PC-3 (cell line): ENCODE data around the gene SLC39A8. TPM values are rescaled to one million over a fixed set of nuclear protein-coding genes. Genes with fewer than 3 reads are reported as not detected.

Source experiments
- ATAC-seq: fragments of 200-7000 bp; cut with Tn5 transposase; 2 replicates; pipeline ENCODE4 v1.9.1; 2020; ENCODE audit warnings: mild to moderate bottlenecking, moderate library complexity
- BruUV-seq: library from RNA; stranded (reverse); fragments of 400-500 nt; replicated peaks from 2 replicates; lab custom pipeline; 2021; lab: Mats Ljungman, UMichigan
- CTCF ChIA-PET: fragments of 300-600 bp; sonication (Branson Sonifier 250); formaldehyde crosslinking; loops from one replicate; lab custom pipeline; 2022; ENCODE audit warnings: antibody characterized with exemption; lab: Charles Lee
- POLR2A ChIA-PET: fragments of 300-600 bp; sonication (Branson Sonifier 250); formaldehyde crosslinking; loops from one replicate; lab custom pipeline; 2022; ENCODE audit warnings: antibody characterized with exemption; ENCODE audit not compliant: unreplicated experiment; lab: Charles Lee
- DNase-seq: peaks from one replicate; pipeline ENCODE4 v3.0.0-alpha.2; 2015
- H2AFZ ChIP-seq: fragments of 300-600 bp; sonication (generic); 2 replicates; pipeline ENCODE4 v1.6.0; 2016; ENCODE audit warnings: antibody characterized with exemption, low read length
- H3F3A ChIP-seq: fragments of 300-600 bp; sonication (generic); one replicate; pipeline ENCODE4 v1.6.0; 2017; ENCODE audit warnings: antibody characterized with exemption, low read length, control low read depth, mild to moderate bottlenecking; ENCODE audit not compliant: unreplicated experiment
- H3K27ac ChIP-seq: fragments of 300-600 bp; sonication (generic); 2 replicates; pipeline ENCODE4 v1.5.1; 2016; ENCODE audit warnings: mild to moderate bottlenecking, low read length
- H3K27me3 ChIP-seq: fragments of 300-600 bp; sonication (generic); 2 replicates; pipeline ENCODE4 v1.6.1; 2016; ENCODE audit warnings: low read length, mixed read lengths
- H3K36me3 ChIP-seq: fragments of 300-600 bp; sonication (generic); 2 replicates; pipeline ENCODE4 v1.6.1; 2016; ENCODE audit warnings: low read depth, mixed run types, low read length, mixed read lengths
- H3K4me1 ChIP-seq: fragments of 300-600 bp; sonication (generic); 2 replicates; pipeline ENCODE4 v1.5.1; 2016; ENCODE audit warnings: low read length; ENCODE audit not compliant: insufficient read depth
- H3K4me2 ChIP-seq: fragments of 300-600 bp; sonication (generic); 2 replicates; pipeline ENCODE4 v1.6.0; 2016; ENCODE audit warnings: low read length
- H3K4me3 ChIP-seq: fragments of 300-600 bp; sonication (generic); 2 replicates; pipeline ENCODE4 v1.5.1; 2016; ENCODE audit warnings: mild to moderate bottlenecking, low read length, mixed read lengths
- H3K79me2 ChIP-seq: fragments of 300-600 bp; sonication (generic); 2 replicates; pipeline ENCODE4 v1.6.1; 2017; ENCODE audit warnings: low read length, mixed read lengths
- H3K9ac ChIP-seq: fragments of 300-600 bp; sonication (generic); 2 replicates; pipeline ENCODE4 v1.6.0; 2016; ENCODE audit warnings: mild to moderate bottlenecking, low read length
- H3K9me2 ChIP-seq: fragments of 300-600 bp; sonication (generic); replicated peaks from 2 replicates; pipeline ENCODE4 v1.6.1; 2016; ENCODE audit warnings: mixed run types, low read length, mixed read lengths
- H3K9me3 ChIP-seq: fragments of 300-600 bp; sonication (generic); 2 replicates; pipeline ENCODE4 v1.6.1; 2016; ENCODE audit warnings: low read length, mixed read lengths
- H4K20me1 ChIP-seq: fragments of 300-600 bp; sonication (generic); 2 replicates; pipeline ENCODE4 v1.6.1; 2016; ENCODE audit warnings: low read length, mixed read lengths
- CTCF ChIP-seq: fragments of 300-600 bp; sonication (generic); conservative IDR thresholded peaks from 2 replicates; pipeline ENCODE4 v1.5.1; 2017; ENCODE audit warnings: antibody characterized with exemption, low read depth, mild to moderate bottlenecking, low read length
- EZH2 ChIP-seq: fragments of 300-600 bp; sonication (generic); IDR thresholded peaks from one replicate; pipeline ENCODE4 v1.6.1; 2017; ENCODE audit warnings: antibody characterized with exemption, mild to moderate bottlenecking, low read length; ENCODE audit not compliant: unreplicated experiment
- EZH2phosphoT487 ChIP-seq: fragments of 300-600 bp; sonication (generic); IDR thresholded peaks from 2 replicates; pipeline ENCODE4 v1.6.1; 2018; ENCODE audit warnings: mild to moderate bottlenecking, antibody characterized with exemption, low read length, borderline replicate concordance
- intact Hi-C: fragments of 100-400 bp; cut with micrococcal nuclease; formaldehyde crosslinking; loops from 2 replicates; pipeline ENCODE4 v1.9.0; 2023
- total RNA-seq: library from RNA; depleted of rRNA; stranded (reverse); fragments of >200 nt; gene quantifications from 2 replicates; pipeline ENCODE4 v1.2.3, GENCODE V29; 2014

Gene SLC39A8
- total RNA-seq, 1 experiment from 2014 or later: 19.5 TPM

- no peak overlapping the region for H3K9ac ChIP-seq
- H3K27me3 ChIP-seq: no peaks in the 10 kb centered on the region
- H3K36me3 ChIP-seq: no peaks in the 10 kb centered on the region
- intact Hi-C loops: no loop called here
- H3K79me2 ChIP-seq: no peaks in the 10 kb centered on the region
- TF ChIP-seq CTCF (no peak), EZH2phosphoT487 (no peak), EZH2 (no peak)
- ChIA-PET POLR2A (no interaction called here), CTCF (no interaction called here)
- no peaks in the 10 kb centered on the region for H3K9me3 ChIP-seq
- H3K9me2 ChIP-seq: no peaks in the 10 kb centered on the region
- no peaks in the 10 kb centered on the region for H4K20me1 ChIP-seq
- no peak overlapping the region for H2AFZ ChIP-seq
- no peak overlapping the region for H3K4me2 ChIP-seq
- DNase-seq (no peak), ATAC-seq (no peak)
- no peak overlapping the region for H3K27ac ChIP-seq
- BruUV-seq: no TSS peak
- H3K4me3 ChIP-seq: no peak overlapping the region
- H3K4me1 ChIP-seq: peaks cover 26% of the 10 kb centered on the region
- H3F3A ChIP-seq: no peaks in the 10 kb centered on the region
Measured at GRCh38 chr4:102218656-102219055, 126.6 kb downstream of the SLC39A8 start.

GRCh38 chr4:102217775-102218355 lies 127.4 kb downstream of the SLC39A8 start:
- H2AFZ ChIP-seq: no peak overlapping the region
- intact Hi-C loops: loop anchor here (1.0 kb wide), 1 partner anchor 353 kb away; no protein-coding TSS in a partner anchor
- no TSS peak for BruUV-seq
- H3K36me3 ChIP-seq: no peaks in the 10 kb centered on the region
- CTCF ChIA-PET: interaction anchor here (0.7 kb wide), 1 partner anchor 15 kb away, joined by 3 read pairs; no protein-coding TSS in a partner anchor
- H3K9me3 ChIP-seq: no peaks in the 10 kb centered on the region
- no peak overlapping the region for H3K27ac ChIP-seq
- no peak overlapping the region for H3K4me2 ChIP-seq
- no peaks in the 10 kb centered on the region for H3K27me3 ChIP-seq
- no peak overlapping the region for H3K4me3 ChIP-seq
- H4K20me1 ChIP-seq: no peaks in the 10 kb centered on the region
- H3F3A ChIP-seq: no peaks in the 10 kb centered on the region
- H3K9ac ChIP-seq: no peak overlapping the region
- DNase-seq (peak; percentile 13), ATAC-seq (peak; percentile 37)
- POLR2A ChIA-PET: no interaction called here
- no peak for TF ChIP-seq EZH2
- TF ChIP-seq EZH2phosphoT487: no peak
- no peak for TF ChIP-seq CTCF
- H3K9me2 ChIP-seq: no peaks in the 10 kb centered on the region
- peaks cover 26% of the 10 kb centered on the region for H3K4me1 ChIP-seq
- no peaks in the 10 kb centered on the region for H3K79me2 ChIP-seq

GRCh38 chr4:102217345-102217744 lies 127.9 kb downstream of the SLC39A8 start:
- BruUV-seq: no TSS peak
- peaks cover 26% of the 10 kb centered on the region for H3K4me1 ChIP-seq
- ChIA-PET CTCF (interaction anchor here (0.7 kb wide), 1 partner anchor 14 kb away, joined by 3 read pairs; no protein-coding TSS in a partner anchor), POLR2A (no interaction called here)
- no peak overlapping the region for H3K4me2 ChIP-seq
- H3K9ac ChIP-seq: no peak overlapping the region
- TF ChIP-seq CTCF: no peak
- TF ChIP-seq EZH2: no peak
- TF ChIP-seq EZH2phosphoT487: no peak
- H3K9me2 ChIP-seq: no peaks in the 10 kb centered on the region
- no peaks in the 10 kb centered on the region for H3K9me3 ChIP-seq
- H2AFZ ChIP-seq: no peak overlapping the region
- H3K4me3 ChIP-seq: no peak overlapping the region
- no peaks in the 10 kb centered on the region for H3K36me3 ChIP-seq
- ATAC-seq: peak; percentile 77
- H3K27me3 ChIP-seq: no peaks in the 10 kb centered on the region
- H3K79me2 ChIP-seq: no peaks in the 10 kb centered on the region
- intact Hi-C loops: loop anchor here (1.0 kb wide), 1 partner anchor 352 kb away; no protein-coding TSS in a partner anchor
- peak; percentile 65 for DNase-seq
- no peaks in the 10 kb centered on the region for H3F3A ChIP-seq
- no peak overlapping the region for H3K27ac ChIP-seq
- no peaks in the 10 kb centered on the region for H4K20me1 ChIP-seq
